CD4-positive, alpha-beta T cell treated with Interleukin-15 for 1 hour (primary cell): ENCODE measurements around the gene PDK2.

ENCODE experiments used
- DNase-seq: peaks from one replicate; pipeline ENCODE4 v3.0.0-alpha.2; 2020

PDK2 gene

DNA sequence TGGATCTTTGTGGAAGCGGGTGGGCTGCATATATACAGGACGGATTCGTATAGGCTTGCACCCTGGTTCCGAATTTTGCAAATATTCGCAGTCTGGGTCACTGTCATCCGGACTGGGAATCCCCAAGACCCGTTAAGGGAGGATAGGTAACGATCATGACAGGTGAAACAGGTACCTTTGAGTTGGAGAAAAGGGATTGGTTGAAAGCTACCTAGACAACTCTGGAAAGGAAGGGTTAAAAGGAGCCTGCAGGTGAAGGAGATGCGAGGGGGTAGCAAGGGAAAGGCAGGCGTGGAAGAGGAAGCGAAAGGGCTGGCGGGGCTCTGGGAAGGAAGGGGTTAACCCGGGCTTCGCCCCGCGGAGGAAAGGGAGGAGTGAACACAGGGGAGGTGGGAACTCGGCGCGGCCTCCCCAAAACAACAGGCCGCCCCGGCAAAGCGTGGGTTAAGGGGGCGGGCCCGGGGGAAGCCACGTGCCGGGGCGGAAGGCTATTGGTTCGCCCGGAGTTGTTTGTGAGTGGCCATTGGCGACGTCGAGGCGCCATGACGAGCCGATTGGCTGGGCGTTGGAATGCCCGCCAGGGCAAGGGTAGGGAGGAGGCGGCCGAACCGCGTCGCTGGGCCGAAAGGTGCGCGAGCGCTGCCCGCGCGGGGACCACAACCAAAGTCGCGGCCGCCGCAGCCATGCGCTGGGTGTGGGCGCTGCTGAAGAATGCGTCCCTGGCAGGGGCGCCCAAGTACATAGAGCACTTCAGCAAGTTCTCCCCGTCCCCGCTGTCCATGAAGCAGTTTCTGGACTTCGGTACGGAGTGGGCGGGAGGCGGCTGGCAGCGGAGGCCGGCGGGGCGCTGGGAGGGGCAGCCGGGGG is at the start of gene PDK2:
PDK2 (plus strand) TSS at position 599 of the 867 bp plus-strand sequence; CDS start at position 684, 85 bp downstream.
- DNase-seq = peak; percentile 97

GRCh38 chr17:50046179-50046578 is 49.0 kb upstream of the PDK2 start:
- DNase-seq = no peak

DNA sequence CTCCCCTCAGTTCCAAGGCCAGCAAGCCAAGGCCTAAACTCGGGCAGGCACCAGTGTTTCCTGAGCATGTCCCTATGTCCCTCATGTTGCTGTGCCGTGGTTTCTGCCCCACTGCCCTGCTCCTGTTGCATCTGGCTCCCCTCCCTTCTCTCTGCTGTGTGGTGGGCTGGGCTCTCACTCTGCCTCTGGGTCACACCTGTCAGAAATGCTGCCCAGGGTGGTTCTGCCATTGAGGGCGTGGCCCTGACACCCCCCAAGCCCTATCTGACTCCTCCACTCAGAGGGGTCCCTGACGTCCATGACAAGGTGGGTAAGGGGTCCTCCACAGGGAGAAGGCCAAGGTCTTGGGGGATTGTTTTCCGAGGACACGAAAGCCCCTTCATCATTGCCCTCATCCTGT is 48.5 kb upstream of the PDK2 start:
- no peak for DNase-seq

- no peak for DNase-seq
These were observed 48.1 kb upstream of the PDK2 start for GRCh38 chr17:50047083-50047482.

GRCh38 chr17:50047488-50048126 is 47.5 kb upstream of the PDK2 start:
- DNase-seq = no peak

DNA sequence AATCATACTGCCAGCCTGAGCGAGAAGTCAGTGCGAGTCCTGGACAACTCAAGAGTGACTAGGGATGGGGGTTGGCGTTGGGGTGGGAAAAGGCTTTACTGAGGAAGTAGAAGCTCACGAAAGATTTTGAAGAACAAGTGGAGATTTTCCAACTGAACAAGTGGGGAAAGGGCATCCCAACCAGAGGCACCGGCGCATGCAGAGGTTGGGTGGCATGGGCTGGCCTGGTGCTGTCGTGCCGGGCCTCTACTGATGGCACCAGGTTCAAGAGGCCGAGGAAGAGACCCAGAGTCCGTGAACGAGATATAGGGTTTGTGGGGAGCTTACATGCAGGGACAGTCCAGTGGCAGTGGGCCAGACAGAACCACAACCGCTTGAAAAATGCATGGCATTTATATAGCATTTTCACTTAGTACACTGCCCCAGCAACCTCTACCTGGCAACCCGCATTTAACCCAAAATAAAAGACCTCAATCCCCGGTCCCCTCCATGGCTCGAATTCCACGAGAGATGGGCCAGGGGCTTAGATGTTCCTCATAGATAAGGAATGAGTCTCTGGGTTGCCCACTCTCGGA is 46.9 kb upstream of the PDK2 start:
- no peak for DNase-seq

DNA sequence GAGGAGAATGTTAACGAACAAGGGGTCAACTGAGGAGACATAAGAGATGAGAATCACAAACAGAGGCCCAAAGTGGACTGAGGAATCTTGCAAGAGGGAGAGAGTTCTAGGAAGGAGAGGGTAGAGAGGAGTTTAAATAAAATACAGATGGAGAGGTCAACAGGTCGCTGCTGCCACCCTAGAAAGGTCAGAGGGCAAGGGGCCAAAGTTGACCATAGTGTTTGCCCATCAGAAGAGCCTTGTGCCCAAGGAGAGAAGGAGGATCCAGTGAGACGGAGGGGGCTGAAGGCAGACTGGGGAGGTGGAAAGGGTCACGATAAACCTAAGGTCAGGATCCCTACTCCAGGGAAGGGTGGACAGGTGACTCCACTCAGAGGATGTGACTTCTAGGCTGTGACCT is 46.2 kb upstream of the PDK2 start:
- no peak for DNase-seq

GRCh38 chr17:50049636-50050035 is 45.5 kb upstream of the PDK2 start:
- DNase-seq = no peak

DNA sequence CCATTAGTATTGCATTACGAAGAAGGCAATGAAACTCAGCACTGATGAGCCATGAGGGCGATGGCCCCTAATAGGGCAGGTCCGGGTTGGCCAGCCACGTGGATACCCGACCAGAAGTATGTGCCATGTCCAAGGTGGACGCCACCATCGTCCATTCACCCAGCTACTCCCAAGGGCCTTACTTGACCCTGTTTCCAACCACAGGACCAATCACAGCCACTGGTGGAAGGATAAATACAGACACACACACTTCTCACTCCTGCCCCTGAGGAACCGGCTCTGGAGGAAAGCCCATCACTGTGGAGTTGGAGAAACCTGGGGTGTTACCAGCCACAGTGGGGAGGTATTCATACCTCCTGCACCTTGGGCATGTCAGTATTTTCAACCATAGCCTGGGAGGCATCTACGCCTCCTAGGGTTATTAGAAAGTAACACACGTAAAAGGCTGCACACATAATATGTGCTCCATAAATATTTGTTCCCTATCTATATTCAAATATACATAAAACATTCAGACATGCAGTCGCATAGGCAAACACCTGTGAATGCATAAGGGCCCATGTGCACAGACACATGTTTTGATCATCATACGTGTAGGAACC is 44.6 kb upstream of the PDK2 start:
- DNase-seq = no peak

GRCh38 chr17:50051082-50051576 is 44.0 kb upstream of the PDK2 start:
- no peak for DNase-seq

GRCh38 chr17:50051606-50052005 is 43.5 kb upstream of the PDK2 start:
- DNase-seq = no peak

DNA sequence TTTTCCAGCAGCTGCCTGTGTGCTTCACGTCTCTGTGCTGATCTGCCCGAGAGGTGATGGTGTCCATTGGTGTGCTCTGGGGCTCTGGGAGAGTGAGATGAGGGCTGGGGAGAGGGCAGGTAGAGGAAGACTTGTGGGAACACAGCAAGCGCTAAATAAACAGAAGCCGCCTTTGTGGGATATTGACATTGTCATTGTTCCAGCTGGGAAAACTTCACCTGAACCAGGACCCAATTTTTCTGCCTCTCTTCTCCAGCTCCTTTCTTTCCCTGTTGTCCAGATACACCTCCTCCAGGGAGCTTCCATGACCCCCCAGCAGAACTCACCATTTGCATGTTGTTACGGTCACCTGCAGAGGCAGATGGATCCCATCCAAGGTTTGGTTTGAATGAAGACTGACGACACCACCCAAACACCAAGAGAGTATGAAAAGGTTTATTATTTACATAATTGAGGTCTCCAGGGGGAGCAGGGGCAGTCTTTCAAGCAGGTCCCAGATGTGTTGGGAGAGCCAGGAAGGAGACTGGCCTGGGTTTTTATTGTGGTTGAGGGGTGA is 42.8 kb upstream of the PDK2 start:
- no peak for DNase-seq

- no peak for DNase-seq
These were observed 42.1 kb upstream of the PDK2 start for GRCh38 chr17:50052822-50053653.

DNA sequence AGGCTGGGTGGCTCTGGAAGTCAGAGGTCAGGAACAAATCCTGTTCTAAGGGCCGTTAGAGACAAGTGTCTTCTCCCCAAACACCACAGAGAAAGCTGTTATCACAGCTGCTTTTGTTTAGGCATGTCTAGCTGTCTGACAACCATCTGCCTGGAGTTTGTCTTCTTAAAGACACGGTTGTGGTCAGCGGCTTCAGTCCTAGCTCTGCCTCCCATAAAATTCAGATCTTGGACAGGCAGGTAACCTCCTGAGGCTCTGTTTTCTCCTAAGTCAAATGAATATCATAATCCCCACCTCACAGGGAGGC is 41.5 kb upstream of the PDK2 start:
- no peak for DNase-seq

DNA sequence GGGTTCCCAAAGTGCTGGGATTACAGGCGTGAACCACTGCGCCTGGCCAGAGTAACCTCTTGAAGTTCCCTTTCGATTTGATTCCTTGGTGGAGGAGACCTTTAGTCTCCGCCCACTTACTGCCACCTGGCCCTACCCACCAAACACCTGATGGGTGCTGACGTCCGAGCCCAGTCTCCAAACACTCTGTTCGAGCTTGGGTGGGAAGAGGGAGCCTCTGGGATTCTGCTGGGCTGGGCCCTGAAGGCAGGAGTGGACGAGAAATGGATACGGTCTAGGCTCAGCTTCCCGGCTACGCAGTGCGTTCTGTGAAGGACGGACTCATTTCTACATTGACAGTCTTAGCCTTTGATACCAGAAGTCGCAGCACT is 40.1 kb upstream of the PDK2 start:
- no peak for DNase-seq

DNA sequence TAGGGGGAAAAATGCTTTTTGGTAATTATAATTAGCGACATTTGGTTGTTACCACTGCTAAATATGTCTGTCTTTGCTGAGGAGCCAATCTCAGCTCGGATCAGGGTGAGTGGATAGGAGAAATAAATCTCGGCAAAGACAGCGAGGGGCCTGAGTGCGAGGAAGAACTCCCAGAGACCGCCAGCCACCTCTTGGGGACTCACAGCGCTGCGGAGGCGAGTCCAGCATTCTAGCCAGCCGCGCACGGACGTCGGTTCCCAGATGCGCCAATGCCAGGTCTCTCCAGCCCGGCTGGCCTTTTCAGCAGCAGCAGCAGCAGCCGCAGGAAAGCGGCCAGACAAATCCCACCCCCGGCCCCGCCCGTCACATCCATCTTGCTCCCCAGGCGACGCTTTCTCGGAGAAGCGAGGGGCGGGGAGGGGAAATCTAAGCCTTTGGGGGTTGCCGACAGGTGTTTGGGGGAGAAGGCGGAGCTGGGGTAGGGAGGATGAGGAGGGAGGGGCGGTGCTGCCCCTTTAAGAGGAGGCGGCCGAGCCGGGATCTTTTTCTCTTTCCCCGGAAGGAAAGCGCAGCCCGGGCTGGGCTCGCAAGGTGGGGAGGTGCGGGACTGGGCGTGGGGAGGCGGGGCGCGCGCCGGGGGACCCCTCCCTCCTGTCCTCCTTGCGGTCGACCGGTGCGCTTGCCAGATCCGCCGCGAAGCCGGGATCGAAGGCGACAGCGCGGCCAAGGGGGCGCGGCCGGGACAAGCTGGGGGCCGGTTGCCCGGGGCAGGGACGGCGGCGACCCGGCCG is 39.5 kb upstream of the PDK2 start, which contains the start of gene ITGA3:
ITGA3 (plus strand) TSS at position 685 of the 791 bp plus-strand sequence. CDS start 330 bp downstream, outside the sequence.
- peak; percentile 30 for DNase-seq

- DNase-seq = peak; percentile 39
These were observed 38.8 kb upstream of the PDK2 start for GRCh38 chr17:50056217-50056960.

- DNase-seq = no peak
These were observed 38.2 kb upstream of the PDK2 start for GRCh38 chr17:50056961-50057330.

DNA sequence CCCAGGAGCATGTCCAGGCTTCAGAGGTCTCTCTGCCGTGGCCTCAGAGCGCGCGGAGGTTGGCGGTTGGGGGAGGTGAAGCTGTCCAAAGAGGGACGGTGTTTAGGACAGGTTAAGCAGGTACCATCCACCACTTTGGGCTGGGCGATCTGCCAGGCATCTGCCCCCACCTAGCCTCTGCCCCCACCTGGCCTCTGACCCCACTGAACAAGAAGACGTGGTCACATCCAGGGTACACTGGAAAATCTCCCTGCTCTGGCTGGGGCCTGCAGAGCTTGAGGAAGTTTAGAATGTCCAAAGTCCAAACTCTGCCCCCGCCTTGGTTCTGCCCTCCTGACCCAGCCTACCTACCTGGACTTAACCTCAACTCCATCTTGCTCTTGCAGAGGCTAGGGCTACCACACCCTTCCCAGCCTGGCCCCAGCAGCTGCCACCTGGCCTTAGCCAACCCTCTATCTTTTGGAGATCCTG is 37.6 kb upstream of the PDK2 start:
- DNase-seq = no peak

- no peak for DNase-seq
These were observed 36.7 kb upstream of the PDK2 start for GRCh38 chr17:50058296-50058953.
